Kidney (tissue), 14 donors: ENCODE data around the gene NRCAM. TPM values are rescaled to one million over a fixed set of nuclear protein-coding genes. Genes with fewer than 3 reads are reported as not detected.

Source experiments
- DNase-seq, 5 donors: peaks; one replicate each; pipeline ENCODE4 v3.0.0-alpha.2; 2013 to 2020
- FAIRE-seq: peaks from 2 replicates; lab custom pipeline; 2012; peaks lifted over from hg19 to GRCh38; lab: Jason Lieb, UNC
- H3K27ac ChIP-seq, 2 donors: one replicate each; pipeline ENCODE4 v1.7.0; 2013; ENCODE audit warnings: low read depth in 2 of 2, low read length in 2 of 2, inconsistent platforms in 1 of 2
- H3K27me3 ChIP-seq: one replicate; pipeline ENCODE4 v1.7.1; 2013; ENCODE audit warnings: low read length, inconsistent platforms; ENCODE audit not compliant: control insufficient read depth, insufficient read depth
- H3K36me3 ChIP-seq, 3 donors: one replicate each; pipeline versions ENCODE4 v1.7.0 to v1.7.1; 2013; ENCODE audit warnings: low read length in 3 of 3, control low read depth in 1 of 3, inconsistent platforms in 1 of 3; ENCODE audit not compliant: insufficient read depth in 3 of 3, control insufficient read depth in 2 of 3
- H3K4me1 ChIP-seq, 3 donors: one replicate each; pipeline versions ENCODE4 v1.7.0 to v1.7.1; 2013; ENCODE audit warnings: low read length in 3 of 3, inconsistent platforms in 1 of 3, low read depth in 1 of 3; ENCODE audit not compliant: control insufficient read depth in 2 of 3, insufficient read depth in 2 of 3
- H3K4me3 ChIP-seq, 3 donors: one replicate each; pipeline versions ENCODE4 v1.7.0 to v1.8.1; 2013; ENCODE audit warnings: low read length in 3 of 3, control low read depth in 1 of 3, inconsistent platforms in 1 of 3
- H3K9ac ChIP-seq, 3 donors: one replicate each; pipeline versions ENCODE4 v1.7.0 to v1.7.1; 2013; ENCODE audit warnings: low read length in 3 of 3, control low read depth in 1 of 3, inconsistent platforms in 1 of 3
- H3K9me3 ChIP-seq, 3 donors: one replicate each; pipeline versions ENCODE4 v1.7.0 to v1.7.1; 2013; ENCODE audit warnings: low read length in 3 of 3, control low read depth in 1 of 3, inconsistent platforms in 1 of 3; ENCODE audit not compliant: control insufficient read depth in 2 of 3, insufficient read depth in 1 of 3
- CTCF ChIP-seq: IDR thresholded peaks from 3 replicates; pipeline ENCODE4 v1.5.1; 2012; ENCODE audit warnings: mild to moderate bottlenecking, moderate library complexity, borderline replicate concordance; ENCODE audit not compliant: insufficient read depth; ENCODE audit errors: extremely low read depth
- intact Hi-C: fragments of 100-400 bp; cut with DNase I; formaldehyde crosslinking; loops from one replicate; pipeline ENCODE4 v1.11.1; 2022
- polyA plus RNA-seq: library from polyadenylated mRNA; stranded (reverse); fragments of 350-450 nt; fragmentation: Illumina TruSeq; extraction: RNeasy Lipid Tissue Mini Kit (QIAGEN cat#74804); gene quantifications from one replicate; pipeline ENCODE4 v1.2.3, GENCODE V29; 2014; ENCODE audit warnings: low read depth, low replicate concordance; ENCODE audit not compliant: insufficient read depth
- total RNA-seq: library from RNA; stranded (reverse); fragmentation: NEBNext Ultra II Directional; extraction: Animal tissue kit (Norgen Biotek cat#: 25700); gene quantifications from one replicate; pipeline ENCODE4 v1.2.1, GENCODE V29; 2021
- donor health status: control.
- donor health status: control.
- donor health status: control.
- donor health status: control.
- donor health status: control.
- donor health status: DM: yes; HTN: yes; CAD: no.
- donor health status: Normal renal cell carcinoma (clear cell type).

The NRCAM gene
- total and polyA plus RNA-seq, 2 donors from 2014 or later: 16.8 to 20.6 TPM

- H3K4me3 ChIP-seq: no peak overlapping the region
- DNase-seq (no peak), FAIRE-seq (no peak)
- intact Hi-C loops: no loop called here
- H3K27me3 ChIP-seq: no peaks in the 10 kb centered on the region
- H3K9ac ChIP-seq: no peak overlapping the region
- no peaks in the 10 kb centered on the region for H3K9me3 ChIP-seq
- H3K4me1 ChIP-seq: no peaks in the 10 kb centered on the region
- TF ChIP-seq CTCF: no peak
- H3K27ac ChIP-seq: no peak overlapping the region
- H3K36me3 ChIP-seq: no peaks in the 10 kb centered on the region
These were observed 254.5 kb downstream of the NRCAM start for GRCh38 chr7:108201766-108202165.

DNA sequence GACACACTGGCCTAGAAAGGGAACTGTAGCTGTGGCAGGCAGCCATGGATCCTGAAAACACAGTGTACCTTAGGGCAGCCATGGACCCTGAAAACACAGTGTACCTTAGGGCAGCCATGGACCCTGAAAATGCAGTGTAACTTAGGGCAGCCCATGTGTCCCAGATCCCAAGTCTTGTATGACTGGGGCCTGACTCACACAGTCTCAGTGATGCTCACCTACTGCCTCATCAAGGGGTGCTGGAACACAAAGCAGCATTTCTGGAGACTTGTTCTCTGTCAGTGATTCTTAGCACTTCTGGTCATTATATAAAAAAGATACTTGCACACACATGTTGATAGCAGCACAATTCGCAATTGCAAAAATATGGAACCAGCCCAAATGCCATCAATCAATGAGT is 255.9 kb downstream of the NRCAM start:
- Histone ChIP-seq H3K4me1 (no peaks in the 10 kb centered on the region), H3K9ac (no peak overlapping the region), H3K9me3 (no peaks in the 10 kb centered on the region), H3K36me3 (no peaks in the 10 kb centered on the region), H3K27me3 (no peaks in the 10 kb centered on the region), H3K4me3 (no peak overlapping the region), H3K27ac (no peak overlapping the region)
- no peak for DNase-seq
- FAIRE-seq: no peak
- TF ChIP-seq CTCF: no peak
- intact Hi-C loops: no loop called here

GRCh38 chr7:108197371-108198091 is 258.7 kb downstream of the NRCAM start:
- Histone ChIP-seq H3K4me3 (no peak overlapping the region), H3K9ac (no peak overlapping the region), H3K27me3 (no peaks in the 10 kb centered on the region), H3K27ac (no peak overlapping the region), H3K36me3 (no peaks in the 10 kb centered on the region), H3K4me1 (peaks cover 0 to 11% (median 0%) of the 10 kb centered on the region in 3 donors), H3K9me3 (no peaks in the 10 kb centered on the region)
- FAIRE-seq: no peak
- no peak for TF ChIP-seq CTCF
- DNase-seq: no peak
- intact Hi-C loops: no loop called here
